HG03108 (cell line): ENCODE results near the gene CRAMP1.
"Not testable (repeated sequence)": the region's sequence is repeated elsewhere in the genome, so short reads cannot be mapped to it uniquely, and the experiment has no call there.

Experiments used
- ATAC-seq: cut with Tn5 transposase; IDR thresholded peaks from one replicate; pipeline ENCODE4 v1.9.1; 2021; ENCODE audit warnings: moderate library complexity; ENCODE audit not compliant: unreplicated experiment

CRAMP1 gene

GRCh38 chr16:1595511-1595910 is 16.6 kb upstream of the CRAMP1 start:
- not testable (repeated sequence) for ATAC-seq

GRCh38 chr16:1596516-1596915 is 15.6 kb upstream of the CRAMP1 start:
- ATAC-seq = no peak

- no peak for ATAC-seq
Measured at GRCh38 chr16:1597154-1597553, 15.0 kb upstream of the CRAMP1 start.

- ATAC-seq = no peak
Measured at GRCh38 chr16:1601031-1601430, 11.1 kb upstream of the CRAMP1 start.

GRCh38 chr16:1601489-1601888 is 10.7 kb upstream of the CRAMP1 start:
- ATAC-seq = no peak

GRCh38 chr16:1602285-1602684 is 9.9 kb upstream of the CRAMP1 start:
- ATAC-seq = no peak

- no peak for ATAC-seq
Measured at GRCh38 chr16:1606774-1607173, 5.4 kb upstream of the CRAMP1 start.

- no peak for ATAC-seq
Measured at GRCh38 chr16:1607971-1608370, 4.2 kb upstream of the CRAMP1 start.

- peak; percentile 34 for ATAC-seq
Measured at GRCh38 chr16:1610071-1610898, 1.9 kb upstream of the CRAMP1 start.

- ATAC-seq = no peak
Measured at GRCh38 chr16:1610899-1611632, 1.1 kb upstream of the CRAMP1 start.

GRCh38 chr16:1613211-1613622 is 1.1 kb downstream of the CRAMP1 start:
- no peak for ATAC-seq

GRCh38 chr16:1613728-1614455 is 1.7 kb downstream of the CRAMP1 start:
- no peak for ATAC-seq

- ATAC-seq = no peak
Measured at GRCh38 chr16:1614456-1615102, 2.4 kb downstream of the CRAMP1 start.

- no peak for ATAC-seq
Measured at GRCh38 chr16:1615761-1616160, 3.6 kb downstream of the CRAMP1 start.

GRCh38 chr16:1619976-1620375 is 7.8 kb downstream of the CRAMP1 start:
- no peak for ATAC-seq

- ATAC-seq = no peak
Measured at GRCh38 chr16:1620391-1620790, 8.2 kb downstream of the CRAMP1 start.

GRCh38 chr16:1621851-1622250 is 9.7 kb downstream of the CRAMP1 start:
- no peak for ATAC-seq

GRCh38 chr16:1626327-1626726 is 14.2 kb downstream of the CRAMP1 start:
- no peak for ATAC-seq

- ATAC-seq = no peak
Measured at GRCh38 chr16:1626776-1627175, 14.6 kb downstream of the CRAMP1 start.

- no peak for ATAC-seq
Measured at GRCh38 chr16:1630450-1631213, 18.5 kb downstream of the CRAMP1 start.
